HG03103 (cell line): ENCODE measurements around the gene JAZF1.
A peak's percentile ranks its signal among the peaks of the same experiment; 100 is the strongest.

Source experiments
- ATAC-seq: cut with Tn5 transposase; IDR thresholded peaks from one replicate; pipeline ENCODE4 v1.9.1; 2021; ENCODE audit warnings: low read depth; ENCODE audit not compliant: unreplicated experiment

JAZF1 gene

GRCh38 chr7:28054531-28055160, 125.9 kb downstream of the JAZF1 start:
- ATAC-seq, result no peak

DNA sequence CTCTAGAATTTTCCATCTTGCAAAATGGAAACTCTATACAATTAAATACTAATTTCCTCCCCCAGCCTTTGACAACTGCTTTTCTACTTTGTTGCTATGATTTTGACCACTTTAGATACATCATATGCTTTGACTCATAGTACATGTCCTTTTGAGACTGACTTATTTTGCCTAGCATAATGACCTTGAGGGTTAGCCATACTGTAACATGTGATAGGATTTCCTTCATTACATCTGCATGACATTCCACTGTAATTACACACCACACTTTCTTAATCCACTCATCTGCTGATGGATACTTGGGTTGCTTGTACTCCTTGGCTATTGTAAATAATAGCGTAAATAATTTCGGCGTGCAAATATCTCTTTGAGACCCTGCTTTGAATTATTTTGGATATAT, 127.7 kb downstream of the JAZF1 start:
- ATAC-seq, result no peak

DNA sequence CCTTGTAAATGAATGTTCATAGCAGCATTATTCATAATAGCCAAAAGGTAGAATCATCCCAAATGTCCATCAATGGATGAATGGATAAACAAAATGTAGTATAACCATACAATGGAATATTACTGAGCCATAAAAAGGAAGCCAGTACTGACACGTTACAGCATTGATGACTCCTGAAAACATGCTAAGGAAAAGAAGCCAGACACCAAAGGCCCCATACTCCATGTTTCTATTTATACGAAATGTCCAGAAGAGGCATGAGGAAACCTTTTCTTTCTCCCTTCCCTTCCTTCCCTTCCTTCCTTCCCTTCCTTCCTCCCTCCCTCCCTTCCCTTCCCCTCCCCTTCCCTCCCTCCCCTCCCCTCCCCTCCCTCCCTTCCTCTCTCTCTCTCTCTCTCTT, 131.9 kb downstream of the JAZF1 start:
- ATAC-seq, result no peak

GRCh38 chr7:28046035-28046434, 134.6 kb downstream of the JAZF1 start:
- ATAC-seq, result no peak

GRCh38 chr7:28045592-28045991, 135.0 kb downstream of the JAZF1 start:
- ATAC-seq, result no peak

DNA sequence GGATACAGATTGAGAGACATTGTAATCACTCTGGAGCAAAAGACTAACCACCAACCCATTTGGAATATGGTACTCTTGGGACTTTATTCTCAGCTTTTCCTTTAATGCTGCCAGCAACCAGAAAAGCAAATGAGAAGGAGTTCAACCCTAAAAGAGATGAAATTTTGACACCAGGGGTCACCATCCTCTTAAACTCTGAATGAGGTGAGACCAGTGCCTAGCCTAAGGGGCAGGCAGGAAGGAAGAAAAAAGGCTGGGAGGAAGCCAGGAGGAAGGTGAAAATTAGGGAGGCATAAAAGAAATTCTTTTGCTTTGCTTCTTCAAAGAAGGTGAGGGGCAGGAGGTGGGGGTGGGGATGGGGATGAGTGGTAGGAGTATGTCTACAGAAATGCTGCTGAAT, 135.8 kb downstream of the JAZF1 start:
- ATAC-seq, result no peak

- no peak for ATAC-seq
These were observed 137.9 kb downstream of the JAZF1 start for GRCh38 chr7:28042721-28043120.

DNA sequence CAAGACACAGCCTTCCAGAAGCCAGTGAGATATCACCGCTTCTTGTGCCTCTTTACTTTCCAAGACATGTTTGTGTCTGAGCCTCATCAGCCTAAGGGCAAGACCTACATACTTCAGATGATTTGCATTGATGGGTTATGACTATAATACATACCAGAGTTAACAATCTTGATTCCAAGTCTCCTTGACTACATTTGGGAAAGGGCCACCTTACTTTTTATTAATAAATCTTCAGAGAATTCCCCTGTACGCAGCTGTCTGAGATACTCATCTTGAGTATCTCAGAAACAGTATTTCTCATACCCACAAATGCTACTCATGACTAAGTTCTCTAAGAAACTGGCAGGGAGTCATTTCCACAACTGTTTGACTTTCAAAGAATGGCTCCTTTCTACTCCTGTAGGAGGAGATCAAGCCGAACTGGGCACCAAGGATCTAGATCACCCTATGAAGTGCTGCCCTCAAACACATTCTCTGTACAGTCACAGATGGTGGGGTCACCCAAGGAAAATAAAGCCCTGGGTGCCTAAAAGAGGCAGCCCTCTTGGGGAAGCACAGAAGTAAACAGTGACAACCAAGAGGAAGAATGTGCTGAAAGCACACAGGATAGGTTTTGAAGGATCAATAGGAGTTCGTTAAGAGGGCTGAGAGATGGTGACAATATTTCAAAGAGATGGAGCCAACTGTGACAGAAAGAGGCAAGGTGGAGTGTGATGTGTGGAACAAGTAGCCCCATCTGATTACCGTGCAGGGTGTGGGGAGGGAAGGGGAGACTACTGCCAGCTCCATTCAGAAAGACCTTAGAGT, 138.9 kb downstream of the JAZF1 start:
- no peak for ATAC-seq

DNA sequence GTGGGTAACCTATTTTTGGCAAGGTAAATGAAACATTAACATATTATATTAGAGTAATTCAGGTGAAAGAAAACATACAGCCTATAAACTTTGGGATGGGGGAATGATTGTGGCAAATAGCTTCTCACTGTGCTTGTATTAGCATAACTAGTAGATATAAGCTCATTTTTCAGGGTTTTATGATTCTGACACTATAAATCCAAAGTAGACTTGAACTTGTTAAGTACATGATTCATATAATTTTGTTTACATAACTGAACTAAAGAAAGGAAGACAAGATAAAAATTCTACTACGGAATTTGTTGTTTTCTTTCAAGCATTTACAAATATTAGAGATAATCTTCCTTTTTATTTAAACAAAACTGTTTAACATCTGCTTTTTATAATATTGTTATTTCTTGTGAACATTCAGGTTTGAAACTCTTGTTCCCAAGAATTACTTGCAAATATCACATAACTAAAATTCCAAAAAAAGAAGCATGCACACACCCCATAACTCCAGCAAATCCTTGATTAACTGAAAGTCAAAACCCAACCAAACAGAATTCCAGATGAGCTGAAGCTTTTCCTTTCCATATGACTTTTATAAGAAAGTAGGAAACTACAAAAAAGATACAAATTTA, 142.3 kb downstream of the JAZF1 start:
- no peak for ATAC-seq

DNA sequence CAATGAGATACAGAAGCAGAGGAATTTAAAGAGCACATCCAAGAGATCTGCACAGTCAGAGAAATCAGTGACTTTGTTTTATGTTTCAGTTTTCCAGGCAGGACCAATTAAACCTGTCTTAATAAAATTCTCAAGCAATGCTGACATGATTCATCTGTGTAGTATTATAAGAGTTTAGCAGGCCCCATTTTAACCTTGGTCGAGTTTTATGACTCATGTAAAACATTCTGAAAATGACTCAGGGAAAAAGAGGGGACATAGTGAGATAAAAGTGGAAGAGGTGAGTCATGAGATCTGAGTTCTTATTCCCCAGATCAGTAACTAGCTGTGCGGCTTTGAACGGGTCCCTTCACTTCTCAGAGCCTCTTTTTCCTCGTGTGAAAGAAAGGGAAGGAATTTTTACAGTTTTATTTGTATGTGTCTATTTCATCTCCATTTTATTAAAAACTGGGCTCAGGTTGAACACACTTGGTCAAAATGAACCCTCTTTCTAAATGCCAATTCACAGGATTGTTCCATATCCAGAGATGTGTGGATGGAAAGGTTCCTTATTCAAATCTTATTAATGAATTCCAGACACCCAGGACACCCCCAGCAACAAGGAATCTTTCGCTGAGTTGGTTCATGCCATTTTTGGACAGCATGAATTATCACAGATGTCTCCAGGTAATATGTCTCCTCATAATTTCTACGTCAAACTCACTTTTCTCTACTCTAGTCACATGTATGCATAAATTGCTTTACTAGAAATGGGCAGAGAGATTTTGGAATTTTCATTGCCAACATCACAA, 143.2 kb downstream of the JAZF1 start:
- ATAC-seq, result peak; percentile 89

DNA sequence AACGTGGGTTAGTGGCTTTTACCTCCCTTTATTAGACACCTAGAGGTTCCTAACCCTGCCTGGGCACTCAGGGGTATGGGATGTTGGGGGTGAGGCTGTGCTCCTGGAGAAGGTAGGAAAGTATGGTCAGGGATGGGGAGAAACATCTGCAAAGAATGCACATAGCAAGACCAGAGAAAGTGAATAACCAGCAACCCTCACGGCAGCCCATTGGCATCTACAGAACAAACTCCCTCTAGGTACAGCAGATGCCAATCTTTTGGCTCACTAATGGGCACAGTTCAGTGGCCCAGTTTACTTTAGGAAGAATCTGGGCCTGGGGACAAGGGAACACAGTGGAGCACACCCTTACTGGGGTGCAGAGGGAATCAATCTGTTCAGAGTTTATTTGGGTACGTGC, 143.9 kb downstream of the JAZF1 start:
- peak; percentile 22 for ATAC-seq

DNA sequence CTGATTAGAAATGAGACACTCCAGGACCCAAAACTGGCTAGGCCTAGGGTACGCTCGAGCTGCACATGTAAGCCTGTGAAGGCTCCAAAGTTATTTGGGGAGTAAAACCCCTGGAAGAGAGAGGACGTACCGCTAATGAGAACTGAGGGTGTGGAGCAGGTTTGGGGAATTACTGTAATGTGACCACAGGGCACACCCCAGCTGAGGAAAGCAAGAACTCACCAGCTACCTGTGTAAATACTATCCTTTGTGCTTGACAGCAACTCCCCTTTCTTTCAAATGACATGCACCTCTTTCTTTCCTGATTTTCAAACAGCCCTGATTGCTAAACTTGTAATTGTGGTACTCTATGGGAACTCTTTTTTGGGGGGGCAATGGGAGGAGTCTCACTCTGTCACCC, 147.2 kb downstream of the JAZF1 start:
- ATAC-seq, result no peak

- ATAC-seq, result no peak
These were observed 147.7 kb downstream of the JAZF1 start for GRCh38 chr7:28032738-28033380.

DNA sequence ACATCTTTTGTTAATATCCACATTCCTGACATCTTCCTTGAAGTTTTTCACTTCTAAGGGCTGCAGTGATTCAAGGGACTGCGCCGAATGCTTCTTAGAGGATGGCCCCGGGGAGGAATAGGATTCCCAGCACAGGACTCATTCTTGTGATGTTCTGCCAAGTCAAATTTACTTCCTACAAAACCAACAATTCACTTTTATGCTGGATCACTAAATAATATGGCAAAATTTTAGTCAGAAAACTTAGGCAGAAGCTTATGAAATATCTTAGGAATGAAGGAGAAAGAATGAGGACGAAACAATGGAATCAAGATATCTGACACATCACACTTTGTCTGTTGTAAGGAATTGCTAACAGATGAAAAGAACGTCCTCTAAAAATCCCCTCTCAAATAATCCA, 151.5 kb downstream of the JAZF1 start:
- no peak for ATAC-seq

GRCh38 chr7:28028471-28028870, 152.1 kb downstream of the JAZF1 start:
- ATAC-seq, result no peak

DNA sequence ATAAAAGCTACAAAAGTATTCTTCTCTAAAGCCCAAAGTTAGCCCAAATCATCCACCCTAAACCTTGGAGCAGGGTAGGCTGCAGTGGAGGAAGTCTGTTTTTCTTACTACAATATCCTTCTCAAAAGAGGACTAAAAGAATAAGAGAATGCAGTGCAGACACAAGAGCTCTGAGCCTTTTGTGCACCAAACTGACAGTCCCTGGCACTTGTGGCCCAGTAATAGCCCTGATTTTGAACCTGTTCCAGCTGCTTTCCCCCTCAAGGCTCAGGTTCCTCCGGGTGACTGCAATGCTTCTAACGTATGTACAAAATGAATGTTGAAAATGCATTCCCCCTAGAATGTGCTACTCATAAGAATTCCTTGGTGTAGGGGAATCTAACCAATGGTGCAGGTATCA, 154.4 kb downstream of the JAZF1 start:
- no peak for ATAC-seq

DNA sequence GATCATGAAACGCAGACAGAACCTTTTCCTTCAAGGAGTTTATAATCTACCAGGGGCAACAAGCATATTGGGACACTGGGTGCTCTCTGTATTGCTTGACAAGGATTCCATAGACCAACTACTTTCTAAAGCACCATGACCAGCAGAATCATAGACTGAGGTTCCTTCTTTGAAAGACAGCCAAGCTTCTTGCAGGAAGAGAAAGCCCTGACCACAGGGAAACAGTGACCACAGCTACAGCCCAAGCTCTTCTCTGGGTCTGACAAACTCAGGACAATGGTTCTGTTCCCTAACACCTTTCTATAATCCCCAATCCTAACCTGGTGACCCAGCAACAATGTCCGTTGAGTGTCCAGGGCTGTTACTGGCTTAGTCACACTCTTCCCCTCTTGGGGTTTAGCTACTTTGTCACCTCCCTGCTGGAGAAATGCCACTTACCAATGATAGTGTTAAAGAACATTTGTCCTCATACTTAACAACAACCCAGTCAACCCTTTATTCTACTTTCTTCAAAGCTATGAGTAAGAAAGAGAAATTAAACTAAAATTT, 155.7 kb downstream of the JAZF1 start:
- ATAC-seq, result no peak

- ATAC-seq, result peak; percentile 82
These were observed 160.2 kb downstream of the JAZF1 start for GRCh38 chr7:28020302-28020940.

DNA sequence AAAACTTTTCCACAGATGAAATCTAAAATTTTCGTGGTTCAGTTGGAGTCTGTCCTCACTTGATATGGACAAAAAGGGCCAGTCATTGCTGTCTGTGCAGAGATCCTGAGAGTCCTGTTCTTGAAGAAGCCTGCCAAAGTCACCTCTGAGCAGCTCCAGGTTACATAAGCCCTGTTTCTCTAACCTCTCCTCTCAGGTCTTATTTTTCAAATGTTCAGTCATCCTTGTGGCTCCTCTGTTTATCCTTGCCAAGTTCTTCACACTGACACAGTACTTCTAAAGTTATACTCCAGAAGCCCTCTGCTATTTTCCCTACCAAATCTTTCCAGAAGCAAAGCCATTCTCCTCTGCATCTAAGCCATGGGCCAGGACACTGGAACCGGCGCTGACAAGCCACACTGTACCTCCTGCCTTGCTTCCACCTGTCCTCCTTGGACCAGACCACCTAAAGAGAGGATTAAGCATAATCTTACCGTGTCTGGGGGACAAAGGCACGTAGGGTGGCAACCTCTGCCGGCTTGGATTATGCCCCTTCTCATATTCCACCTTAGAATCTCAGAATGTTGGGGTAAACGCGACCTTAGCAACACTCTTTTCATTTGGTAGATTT, 161.6 kb downstream of the JAZF1 start:
- ATAC-seq, result no peak
